EH (cell line): ENCODE results near the gene GLMP.
A peak's percentile ranks its signal among the peaks of the same experiment; 100 is the strongest.

Experiments
- DNase-seq: peaks from one replicate; pipeline ENCODE4 v3.0.0-alpha.2; 2015; ENCODE audit warnings: low read depth

GLMP gene

DNA sequence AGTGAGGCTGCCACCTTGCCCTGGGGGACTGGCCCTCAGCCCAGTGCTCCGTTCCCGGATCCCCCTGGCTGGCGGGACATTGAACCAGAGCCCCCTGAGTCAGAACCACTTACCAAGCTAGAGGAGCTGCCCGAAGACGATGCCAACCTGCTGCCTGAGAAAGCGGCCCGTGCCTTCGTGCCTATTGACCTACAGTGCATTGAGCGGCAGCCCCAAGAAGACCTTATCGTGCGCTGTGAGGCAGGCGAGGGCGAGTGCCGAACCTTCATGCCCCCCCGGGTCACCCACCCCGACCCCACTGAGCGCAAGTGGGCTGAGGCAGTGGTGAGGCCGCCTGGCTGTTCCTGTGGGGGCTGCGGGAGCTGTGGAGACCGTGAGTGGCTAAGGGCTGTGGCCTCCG lies 10.0 kb downstream of the GLMP start:
- no peak for DNase-seq

DNA sequence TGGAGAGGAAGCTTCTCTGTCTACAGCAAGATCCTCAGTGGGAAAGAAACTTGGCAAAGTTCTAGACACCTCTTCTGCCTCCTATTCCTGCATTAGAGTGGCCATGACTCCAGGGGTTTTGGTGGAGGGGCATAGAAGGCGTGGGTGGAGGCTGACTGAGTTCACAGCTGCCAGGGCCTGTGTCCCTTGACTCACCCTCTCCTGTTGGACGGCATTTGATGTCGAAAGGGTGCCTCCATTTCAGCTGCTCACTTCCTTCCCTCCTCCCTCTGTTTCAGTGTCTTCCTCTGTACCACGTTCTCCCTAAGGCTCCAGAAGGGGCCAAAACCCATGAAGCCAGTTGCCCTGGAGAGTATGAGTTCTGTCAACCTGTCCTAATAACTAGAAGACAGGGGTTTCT lies 10.7 kb downstream of the GLMP start:
- no peak for DNase-seq

DNA sequence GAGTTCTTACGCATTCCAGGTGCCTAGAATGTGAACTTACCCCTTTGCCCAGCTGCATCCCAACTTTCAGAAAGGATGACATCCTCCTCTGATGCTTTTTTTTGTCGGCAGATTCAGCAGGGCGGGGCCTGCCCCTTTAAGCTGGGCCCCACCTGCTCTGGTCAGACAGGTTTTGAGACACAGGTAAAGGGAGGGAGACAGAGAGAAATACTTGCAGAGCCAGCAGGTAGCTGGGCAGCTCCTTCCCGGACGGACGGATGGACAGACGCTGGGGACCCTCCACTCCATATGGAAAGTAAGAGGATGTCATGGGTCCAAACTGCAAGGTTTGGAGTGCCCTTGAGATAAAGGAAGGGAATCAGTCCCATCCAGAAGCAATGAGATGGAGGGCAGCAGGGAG lies 11.4 kb downstream of the GLMP start, which contains the start of gene TMEM79:
Gene TMEM79, plus strand, starts transcription at position 214 of the 400 bp plus-strand sequence. CDS start 902 bp downstream, outside the sequence.
- DNase-seq = no peak

DNA sequence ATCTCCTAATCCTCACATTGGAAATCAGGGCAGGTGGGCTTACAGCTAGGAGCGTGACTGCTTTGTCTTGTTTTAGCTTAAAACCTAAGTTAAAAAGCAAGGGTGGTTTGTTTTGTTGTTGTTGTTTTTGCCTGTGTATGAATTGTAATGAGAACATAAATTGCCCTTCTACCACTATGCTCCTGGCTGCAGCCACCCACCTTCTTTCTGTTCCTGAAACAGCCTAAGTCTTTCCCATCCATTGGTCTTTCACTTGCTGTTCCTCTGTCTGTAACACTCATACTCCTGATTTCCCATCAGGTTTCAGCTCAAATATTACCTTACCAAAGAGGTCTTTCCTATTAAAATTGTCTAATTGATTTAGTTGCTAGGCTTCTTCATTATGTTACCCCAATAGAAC lies 12.0 kb downstream of the GLMP start:
- DNase-seq = no peak

DNA sequence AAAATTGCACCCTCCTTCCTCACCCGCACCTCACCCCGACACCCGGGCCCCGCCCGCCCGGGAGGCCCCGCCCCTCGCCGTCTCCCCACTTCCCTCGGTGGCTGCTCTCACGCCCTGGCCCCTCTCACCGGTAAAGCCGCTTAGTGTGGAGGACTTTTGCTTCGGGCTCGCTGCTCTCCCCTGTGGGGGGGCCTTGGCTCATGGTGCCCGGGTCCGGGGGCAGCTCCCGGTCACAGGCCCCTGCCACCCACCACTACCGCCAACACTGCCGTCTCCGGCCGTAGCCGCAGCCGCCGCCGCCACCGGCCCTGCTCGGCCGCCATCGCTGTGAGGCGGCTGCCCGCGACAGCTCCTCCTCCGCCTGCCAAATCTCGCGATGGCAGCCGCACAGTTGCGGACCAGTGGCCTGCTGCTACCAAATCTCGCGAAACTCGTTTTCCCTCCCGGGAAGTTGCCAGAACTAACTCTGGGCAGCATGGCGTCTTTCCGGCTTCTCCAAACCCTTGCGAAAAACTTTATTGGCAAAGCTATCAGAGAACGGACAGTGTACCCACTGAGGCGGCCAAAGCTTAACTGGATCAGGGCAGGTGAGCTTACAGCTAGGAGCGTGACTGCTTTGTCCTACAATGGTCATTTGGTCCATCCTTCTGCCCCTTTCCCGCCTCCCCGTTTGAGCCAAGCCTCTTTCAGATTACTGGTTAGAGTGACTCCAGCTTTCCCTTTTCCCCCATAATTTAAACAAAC lies 12.8 kb downstream of the GLMP start, which contains the start of gene SMG5:
Gene SMG5, minus strand, starts transcription at position 347 of the 744 bp plus-strand sequence. Its CDS starts 145 bp downstream, at position 202.
- peak; percentile 99 for DNase-seq

DNA sequence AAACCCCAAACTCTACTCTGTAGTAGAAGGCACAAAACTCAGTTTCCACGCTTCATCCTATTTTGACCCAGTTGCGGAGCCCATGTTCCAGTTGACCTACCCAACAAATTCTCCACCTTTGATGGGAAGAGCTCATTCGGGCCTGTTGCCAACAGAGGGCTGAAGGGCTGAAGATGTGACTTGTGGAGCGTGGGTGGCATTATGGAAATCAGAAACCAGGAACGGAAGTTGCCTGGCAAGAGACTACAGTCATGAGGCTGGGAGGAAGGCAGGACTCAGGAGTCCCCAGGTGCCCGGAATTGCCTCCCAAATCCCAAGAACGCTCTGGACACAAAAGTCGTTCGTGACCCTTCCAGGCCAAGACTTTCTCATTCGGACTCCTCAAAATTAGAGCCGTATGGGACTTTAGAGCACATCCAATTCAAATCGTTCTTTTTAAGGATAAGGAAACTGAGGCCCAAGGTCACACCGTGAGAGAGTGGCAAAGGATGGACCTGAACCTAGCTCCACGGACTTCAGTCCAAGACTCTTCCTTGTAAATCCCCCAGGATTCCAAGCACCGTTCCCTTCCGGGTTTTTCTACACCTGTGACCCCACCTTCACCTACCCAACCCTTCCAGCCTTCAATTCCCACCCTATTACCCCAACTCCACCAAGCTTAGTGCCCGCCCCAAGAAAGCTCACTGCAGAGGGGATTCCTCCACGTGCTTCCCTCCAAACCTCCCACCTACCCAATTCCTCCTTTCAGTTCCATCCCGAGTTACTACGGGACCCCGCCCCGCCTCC lies 13.6 kb downstream of the GLMP start:
- peak; percentile 31 for DNase-seq

DNA sequence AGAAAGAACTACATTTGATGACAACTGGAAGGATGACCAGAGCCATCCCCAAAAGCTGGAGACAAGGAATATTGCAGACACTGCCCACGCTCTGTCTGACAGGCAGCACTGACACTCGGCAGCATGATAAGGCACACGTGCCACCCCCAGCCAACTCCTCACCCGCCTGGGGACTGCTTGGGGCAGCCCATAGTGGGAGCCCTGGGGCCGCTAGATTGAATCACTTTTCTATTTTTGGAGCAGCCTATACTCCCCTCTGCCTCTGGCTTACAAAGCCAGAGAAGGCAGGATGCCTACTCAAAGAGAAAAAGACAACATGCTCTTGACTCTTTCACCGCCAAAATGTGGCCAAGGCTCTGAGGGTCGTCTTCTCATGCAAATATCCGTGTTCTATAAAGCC lies 14.2 kb downstream of the GLMP start:
- peak; percentile 81 for DNase-seq

DNA sequence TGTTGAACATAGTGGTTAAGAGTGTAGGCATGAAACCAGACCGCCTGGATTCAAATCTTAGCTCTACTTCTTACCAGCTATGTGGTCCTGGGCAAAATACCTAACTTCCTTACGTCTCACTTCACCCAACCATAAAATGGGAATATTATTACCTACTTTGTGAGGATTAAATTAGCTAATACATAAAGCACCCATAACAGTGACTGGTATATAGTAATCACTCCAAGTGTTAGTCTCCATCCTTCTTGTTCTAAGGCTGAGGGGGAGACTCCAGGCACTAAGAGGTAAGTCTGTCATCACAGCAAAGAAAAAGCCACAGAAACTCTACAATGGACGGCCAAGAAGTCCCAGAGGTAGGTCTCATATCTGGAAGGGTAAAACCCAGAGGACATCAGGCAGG lies 15.6 kb downstream of the GLMP start:
- no peak for DNase-seq

DNA sequence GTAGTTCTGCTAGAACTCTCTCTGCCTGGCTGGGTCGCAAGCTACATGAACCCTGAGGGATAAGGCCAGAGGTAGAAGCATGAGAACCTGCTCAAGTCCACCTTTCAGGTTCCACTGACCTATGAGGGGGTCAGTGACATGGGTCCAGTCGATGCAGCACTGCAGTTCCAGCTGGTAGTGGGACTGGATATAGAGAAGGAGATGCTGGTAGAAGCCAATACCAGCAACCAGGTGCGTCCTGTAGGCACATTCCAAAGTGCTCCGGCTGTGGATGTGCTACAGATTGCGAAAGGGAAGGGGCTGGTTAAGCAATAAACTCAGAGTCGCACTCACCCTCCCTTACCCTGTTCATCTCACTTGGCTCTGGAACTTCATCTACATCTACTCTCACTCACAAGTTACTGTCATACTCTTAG lies 18.5 kb downstream of the GLMP start:
- DNase-seq = no peak

DNA sequence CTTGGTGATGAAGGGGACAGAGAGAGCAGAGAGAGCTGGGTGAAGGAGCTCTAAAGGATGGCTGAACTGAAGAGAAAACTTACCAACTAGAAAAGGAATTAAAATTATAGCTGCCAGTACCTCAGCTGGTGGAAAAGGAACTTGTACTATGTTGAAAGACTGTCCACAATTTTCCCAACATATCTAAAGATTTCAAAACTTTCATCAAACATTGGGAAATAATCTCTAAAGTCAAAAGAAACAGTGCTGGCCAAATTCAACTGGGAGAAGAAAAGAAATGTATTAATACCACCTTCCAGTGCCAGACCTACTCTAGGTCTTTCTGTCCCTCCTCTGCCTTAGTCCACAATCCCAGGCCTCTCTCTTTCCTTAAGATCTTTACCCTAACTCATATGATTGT lies 18.9 kb downstream of the GLMP start:
- DNase-seq = no peak

DNA sequence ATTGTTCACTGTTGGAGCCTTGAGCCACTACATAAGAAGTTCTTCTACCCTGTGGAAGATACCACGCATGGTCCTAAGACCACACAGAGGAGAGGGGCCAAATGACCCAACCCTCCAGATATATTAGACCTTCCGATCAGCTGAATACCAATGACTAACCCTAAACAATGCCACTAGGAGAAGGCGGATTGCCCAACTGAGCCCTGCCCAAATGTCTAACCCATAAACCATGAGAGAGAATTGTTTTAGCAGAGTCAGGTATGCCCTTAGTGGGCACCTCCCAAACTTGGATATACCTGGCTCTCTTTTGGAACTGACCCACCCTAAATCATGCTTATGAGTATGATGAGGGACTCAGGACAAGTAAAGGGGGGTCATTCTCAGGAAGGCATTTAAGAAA lies 25.2 kb downstream of the GLMP start:
- DNase-seq = no peak

DNA sequence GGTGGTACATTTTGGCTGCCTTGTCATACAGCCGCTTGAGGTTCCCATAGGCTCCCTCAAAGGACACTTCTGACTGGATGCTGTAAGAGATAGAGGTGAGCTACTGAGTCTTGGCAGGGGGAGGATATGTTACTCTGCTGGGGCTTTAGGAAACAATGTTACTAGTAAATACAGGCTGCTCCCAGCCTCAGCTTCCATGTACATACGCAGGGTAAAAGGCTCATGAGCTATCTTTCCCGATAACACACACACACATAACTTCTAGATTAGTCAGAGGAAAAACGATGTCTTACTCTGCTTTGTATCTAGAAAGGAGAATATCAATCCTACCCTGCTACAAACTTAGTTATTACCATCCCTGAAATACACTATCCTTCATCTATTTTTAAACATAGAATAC lies 27.1 kb downstream of the GLMP start:
- DNase-seq = peak; percentile 44

DNA sequence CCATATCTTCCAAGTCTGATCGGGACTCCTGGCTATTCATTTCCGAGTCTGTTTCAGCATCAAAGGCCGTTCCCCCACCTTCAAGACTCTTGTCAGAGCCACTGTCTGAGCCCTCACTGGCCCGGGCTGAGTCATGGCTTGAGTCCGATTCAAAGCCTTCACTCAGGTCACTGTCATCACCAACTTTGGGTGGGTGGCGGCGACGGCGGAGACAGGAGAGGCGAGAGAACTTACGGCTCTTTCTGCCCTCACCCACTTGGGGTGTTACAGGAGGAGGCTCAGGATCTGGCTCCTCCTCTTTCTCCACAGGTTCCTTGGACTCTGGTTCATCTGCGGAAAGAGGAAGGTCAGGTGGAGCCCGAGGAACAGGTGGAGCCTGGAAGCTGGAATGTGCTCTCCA lies 29.4 kb downstream of the GLMP start:
- DNase-seq = no peak

DNA sequence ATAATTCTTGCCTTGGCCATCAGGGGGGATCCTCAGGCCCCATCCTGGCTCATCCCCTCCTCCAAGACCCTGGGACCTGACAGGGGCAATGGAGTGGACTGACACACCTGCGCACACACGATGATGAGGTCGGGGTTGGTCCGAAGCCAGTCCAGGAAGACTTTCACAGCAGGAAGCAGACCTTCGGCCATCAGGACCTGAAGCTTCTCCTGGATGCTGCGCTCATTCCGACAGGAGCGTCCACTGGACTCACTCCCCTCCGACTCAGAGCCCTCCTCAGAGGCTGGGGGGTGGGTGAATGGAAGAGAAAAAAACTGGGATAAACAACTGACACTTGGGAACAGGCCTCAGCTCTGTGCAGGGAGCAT lies 32.2 kb downstream of the GLMP start:
- DNase-seq = no peak

DNA sequence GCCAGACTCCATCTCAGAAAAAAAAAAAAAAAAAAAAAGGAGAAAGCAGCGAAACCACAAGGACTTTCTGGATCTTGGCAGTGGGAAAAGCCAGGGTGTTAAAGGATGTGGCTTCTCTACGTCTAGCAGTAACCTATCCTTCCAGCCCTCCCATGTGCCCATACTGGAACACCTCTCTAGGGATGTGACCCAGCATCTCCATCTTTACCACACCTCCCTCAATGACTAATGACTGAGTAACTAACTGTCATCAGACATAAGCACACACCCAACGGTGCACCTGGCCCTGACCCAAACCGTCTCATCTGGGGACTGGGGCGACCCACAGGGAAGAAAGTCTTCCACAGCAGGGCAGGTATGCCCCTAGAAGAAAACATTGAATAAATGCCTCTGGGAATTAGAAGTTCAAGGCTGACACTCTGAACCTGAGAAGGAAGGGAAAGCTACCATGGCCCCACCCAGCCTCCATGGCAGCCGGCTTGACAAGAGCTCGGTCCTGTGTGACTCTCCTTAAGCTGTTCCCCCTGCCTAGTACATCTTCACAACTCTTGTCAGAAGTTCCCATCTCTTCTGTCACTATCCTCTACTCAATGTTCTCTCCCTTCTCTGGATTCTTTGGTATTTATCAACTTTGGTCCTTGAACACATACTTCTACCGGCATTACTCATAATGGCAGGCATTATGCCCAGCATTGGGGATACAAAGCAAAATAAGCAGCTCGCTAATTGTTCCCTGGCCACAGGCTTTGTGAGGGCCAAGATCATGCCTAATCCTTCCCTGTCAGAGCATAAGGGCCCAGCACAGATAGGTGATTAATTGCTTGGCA lies 32.8 kb downstream of the GLMP start:
- DNase-seq = peak; percentile 93

DNA sequence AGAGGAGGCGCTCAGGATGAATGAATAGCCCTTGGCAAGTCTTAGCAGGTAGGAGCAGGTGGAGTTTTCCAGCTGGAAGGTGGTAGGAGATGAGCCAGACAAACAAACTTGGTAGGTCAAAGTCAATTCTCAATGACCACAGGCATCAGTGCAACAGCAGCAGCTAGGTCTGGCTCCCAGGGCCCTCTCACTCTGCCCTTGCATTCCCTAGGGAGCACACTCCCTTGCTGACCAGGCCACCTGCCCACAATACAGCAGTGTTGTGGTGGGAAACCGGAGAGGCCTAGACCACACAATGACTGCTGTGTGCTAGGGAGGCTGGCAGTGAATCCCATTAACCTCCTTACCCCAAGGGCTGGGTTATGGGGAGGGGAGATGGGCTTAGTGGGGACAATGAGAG lies 34.6 kb downstream of the GLMP start:
- DNase-seq = no peak

DNA sequence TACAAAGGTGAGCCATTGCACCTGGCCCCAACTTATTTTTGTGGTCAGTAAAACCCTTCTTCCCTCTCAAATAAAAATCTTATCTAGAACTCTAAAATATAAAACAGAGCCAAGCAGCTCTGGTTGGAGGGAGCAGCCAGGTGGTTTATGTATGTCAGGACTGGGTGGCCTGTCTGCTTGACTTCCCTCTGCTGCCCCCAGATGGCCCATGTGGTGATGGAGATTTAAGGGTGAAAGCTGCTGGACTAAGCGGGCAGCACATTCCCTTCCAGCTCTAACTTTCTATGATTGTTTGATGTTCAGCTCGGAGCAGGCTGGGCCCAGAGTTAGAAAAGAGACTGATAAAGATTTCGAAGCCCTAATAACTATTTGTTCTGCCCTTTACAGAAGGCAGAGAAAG lies 35.7 kb downstream of the GLMP start:
- DNase-seq = no peak

DNA sequence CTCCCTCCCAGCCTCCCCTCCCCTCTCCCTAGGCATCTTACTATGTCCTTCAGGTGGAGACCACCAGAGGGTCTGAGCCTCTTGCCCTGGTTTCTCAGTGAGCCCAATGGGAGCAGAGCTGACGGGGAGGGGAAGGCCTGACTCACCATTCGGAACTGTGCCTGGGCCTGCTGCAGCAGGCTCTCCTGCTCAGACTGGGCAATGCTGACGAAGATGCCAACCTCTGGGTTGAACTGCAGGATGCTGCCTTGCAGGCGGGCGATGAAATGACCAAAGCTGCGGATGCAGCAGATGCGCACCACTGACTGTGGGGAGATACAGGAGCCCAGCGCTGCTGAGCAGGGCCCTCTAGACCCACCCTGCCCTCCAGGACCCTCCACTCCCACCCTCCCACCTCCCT lies 36.6 kb downstream of the GLMP start:
- DNase-seq = no peak

DNA sequence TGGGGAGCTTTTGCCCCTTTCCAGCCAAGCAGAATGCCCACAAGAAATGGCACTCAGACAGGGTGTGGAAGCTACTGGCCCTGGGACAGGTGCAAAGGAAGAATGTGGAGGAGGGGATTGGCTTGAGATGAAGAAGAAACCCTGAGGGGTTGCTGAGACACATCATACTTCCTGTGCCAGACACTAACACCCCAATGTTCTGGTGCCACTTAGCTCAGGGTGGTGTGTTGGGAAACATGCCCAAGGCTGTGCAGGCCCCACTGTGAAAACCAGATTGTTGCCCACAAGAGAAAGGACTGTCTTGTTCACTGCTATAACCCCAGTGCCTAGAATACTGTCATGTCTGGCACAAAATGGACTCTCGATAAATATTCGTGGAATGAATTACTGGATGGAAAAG lies 37.8 kb downstream of the GLMP start:
- no peak for DNase-seq

DNA sequence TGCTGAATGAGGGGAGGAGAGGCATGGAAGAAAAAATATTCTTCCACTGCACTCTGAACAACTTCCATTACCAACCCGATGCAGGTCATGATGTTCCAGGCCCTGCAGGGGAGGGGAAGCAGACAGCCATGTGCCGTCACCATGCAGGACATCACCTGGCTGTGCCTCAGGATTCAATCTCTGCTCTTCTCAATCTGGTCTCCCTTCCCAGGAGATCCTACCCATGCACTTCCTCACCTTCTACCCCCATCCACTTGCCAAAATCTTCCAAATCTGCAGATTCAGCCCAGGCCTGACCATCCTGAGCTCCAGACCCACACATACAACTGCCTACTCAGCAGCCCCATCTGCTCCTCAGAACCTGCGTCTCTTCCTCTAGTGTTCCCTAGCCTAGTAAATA lies 41.8 kb downstream of the GLMP start:
- no peak for DNase-seq

DNA sequence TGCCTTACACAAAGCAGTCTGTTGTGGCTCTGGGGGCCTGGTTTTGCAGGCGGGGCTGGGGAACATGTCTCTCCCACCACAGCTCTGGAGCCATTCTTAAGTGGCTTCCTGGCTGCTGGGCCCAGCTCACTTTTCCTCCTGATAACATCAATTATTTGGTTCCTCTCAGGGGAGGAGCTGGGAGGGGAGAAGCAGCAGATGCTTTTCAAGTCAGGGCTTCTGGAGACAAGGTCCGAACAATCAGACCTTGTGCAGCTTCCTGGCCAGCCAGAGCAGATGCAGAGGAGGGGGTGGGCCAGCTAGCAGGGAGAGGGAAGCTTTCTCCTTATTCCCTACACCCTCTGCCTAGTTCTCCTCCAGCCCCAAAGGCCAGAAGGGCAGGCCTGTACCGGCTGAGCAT lies 44.0 kb downstream of the GLMP start:
- no peak for DNase-seq

DNA sequence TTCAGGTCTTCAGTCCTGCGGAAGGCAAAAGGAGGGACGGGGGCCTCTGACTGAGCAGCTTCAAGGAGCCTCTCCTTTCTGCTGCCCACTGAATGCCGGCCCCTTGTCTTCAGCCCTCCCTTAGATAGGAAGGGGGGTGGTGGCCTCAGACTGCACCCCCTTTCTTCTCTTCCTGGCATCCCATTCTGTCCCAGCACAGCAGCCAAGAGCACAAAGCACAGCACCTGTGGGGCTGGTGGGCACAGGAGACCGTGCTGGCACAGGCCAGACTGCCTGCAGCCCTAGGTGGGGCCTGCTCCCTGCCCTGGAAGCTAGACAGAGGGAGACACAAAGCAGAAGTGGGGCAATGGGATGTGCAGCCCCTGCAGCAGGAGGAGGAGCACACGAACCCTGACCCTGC lies 45.9 kb downstream of the GLMP start:
- DNase-seq = no peak

DNA sequence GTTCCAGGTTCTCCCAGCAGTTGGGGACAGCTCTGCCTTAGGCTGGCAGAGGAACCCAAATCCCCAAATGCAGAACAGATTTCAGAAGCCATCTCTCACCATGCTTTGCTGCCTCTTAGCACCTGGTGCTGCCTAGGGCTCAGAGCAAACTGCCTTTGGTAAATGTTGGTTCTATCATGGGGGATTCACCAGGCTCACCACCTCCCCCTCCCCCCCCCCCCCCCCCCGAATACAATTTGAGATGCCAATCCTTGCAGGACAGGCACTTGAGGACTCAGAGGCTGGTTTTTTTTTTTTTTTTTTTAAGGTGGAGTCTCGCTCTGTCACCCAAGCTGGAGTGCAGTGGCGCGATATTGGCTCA lies 47.2 kb downstream of the GLMP start:
- no peak for DNase-seq
